GM10248 (cell line): ENCODE measurements around the gene SLC7A4.
"Not testable (repeated sequence)": the region's sequence is repeated elsewhere in the genome, so short reads cannot be mapped to it uniquely, and the experiment has no call there.

Experiments used
- CTCF ChIA-PET: fragments of 300-600 bp; sonication (Branson Sonifier 250); formaldehyde crosslinking; extraction: SDS; loops from one replicate; lab custom pipeline; 2021; ENCODE audit warnings: antibody characterized with exemption; lab: Yijun Ruan, JAX
- POLR2A ChIA-PET: fragments of 350-650 bp; sonication (Branson Sonifier 250); formaldehyde crosslinking; extraction: SDS; loops from one replicate; lab custom pipeline; 2020; ENCODE audit warnings: antibody characterized with exemption; lab: Yijun Ruan, JAX
- DNase-seq: peaks from one replicate; pipeline ENCODE4 v3.0.0; 2012; ENCODE audit errors: extremely low spot score
- CTCF ChIP-seq: IDR thresholded peaks from 2 replicates; pipeline ENCODE4 v1.5.1; 2012; ENCODE audit warnings: mild to moderate bottlenecking, low read depth; ENCODE audit errors: extremely low read depth, missing control alignments, control extremely low read depth

SLC7A4 gene

GRCh38 chr22:21014202-21014725 is 18.1 kb downstream of the SLC7A4 start:
- CTCF ChIA-PET, result interaction anchor here (1.1 kb wide), 1 partner anchor 10 kb away, joined by 3 read pairs; no protein-coding TSS in a partner anchor
- POLR2A ChIA-PET, result no interaction called here
- TF ChIP-seq CTCF, result no peak
- DNase-seq, result peak; percentile 93

GRCh38 chr22:21013657-21014201 is 18.6 kb downstream of the SLC7A4 start:
- no peak for DNase-seq
- no peak for TF ChIP-seq CTCF
- ChIA-PET CTCF (interaction anchor here (1.1 kb wide), 1 partner anchor 10 kb away, joined by 3 read pairs; no protein-coding TSS in a partner anchor), POLR2A (no interaction called here)

- no peak for TF ChIP-seq CTCF
- DNase-seq, result no peak
- ChIA-PET POLR2A (interaction anchor here (0.5 kb wide), 1 partner anchor 11 kb away, joined by 3 read pairs; the partner anchor contains the start of gene THAP7), CTCF (interaction anchor here (1.1 to 1.5 kb wide), 2 partner anchors 9 to 10 kb away, joined by 3 to 5 read pairs; partner anchors contain the start of gene THAP7)
These were observed 19.6 kb downstream of the SLC7A4 start for GRCh38 chr22:21012446-21013407.

GRCh38 chr22:21010426-21011113 is 21.8 kb downstream of the SLC7A4 start:
- no peak for TF ChIP-seq CTCF
- POLR2A ChIA-PET, result no interaction called here
- CTCF ChIA-PET, result interaction anchor here (1.3 to 1.7 kb wide), 2 partner anchors 10 to 125 kb away, joined by 3 read pairs; no protein-coding TSS in a partner anchor
- DNase-seq, result no peak

GRCh38 chr22:21009638-21010425 is 22.5 kb downstream of the SLC7A4 start:
- ChIA-PET POLR2A (no interaction called here), CTCF (interaction anchor here (1.0 to 1.7 kb wide), 3 partner anchors 10 to 124 kb away, joined by 3 read pairs; no protein-coding TSS in a partner anchor)
- TF ChIP-seq CTCF, result no peak
- DNase-seq, result peak; percentile 45

- CTCF ChIA-PET, result interaction anchor here (1.0 to 1.7 kb wide), 3 partner anchors 9 to 123 kb away, joined by 3 read pairs; no protein-coding TSS in a partner anchor
- DNase-seq, POLR2A ChIA-PET: not testable (repeated sequence)
These were observed 23.2 kb downstream of the SLC7A4 start for GRCh38 chr22:21009208-21009607.
